ENCODE measurements around the gene ZNF394.

ZNF394 gene

DNA sequence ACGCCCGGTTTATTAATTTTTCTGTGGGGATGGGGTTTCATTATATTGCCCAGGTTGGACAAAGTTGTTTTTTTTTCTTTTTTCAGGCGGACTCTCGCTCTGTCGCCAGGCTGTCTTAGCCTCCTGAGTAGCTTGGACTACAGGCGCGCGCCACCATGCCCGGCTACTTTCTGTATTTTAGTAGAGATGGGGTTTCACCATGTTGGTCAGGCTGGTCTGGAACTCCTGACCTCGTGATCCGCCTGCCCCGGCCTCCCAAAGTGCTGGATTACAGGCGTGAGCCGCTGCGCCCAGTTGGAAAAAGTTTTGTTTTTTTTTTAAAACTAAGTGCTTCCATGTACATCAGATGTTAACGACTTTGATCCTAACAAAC lies 542 bp upstream of the ZNF394 start:
- no peak for DNase-seq
- H3K27me3 ChIP-seq (ENCODE audit: insufficient read depth, low read depth, severe bottlenecking), result no peaks in the 10 kb centered on the region
- no peak for TF ChIP-seq CTCF (IDR thresholded peaks at IDR 0.05; ENCODE audit: low read depth, low read length)
- H3K27ac ChIP-seq, result peak overlapping the region; percentile 83
- H3K36me3 ChIP-seq, result peaks cover 39% of the 10 kb centered on the region
- no peaks in the 10 kb centered on the region for H3K9me3 ChIP-seq (ENCODE audit: severe bottlenecking)
- peak overlapping the region; percentile 76 for H3K4me3 ChIP-seq (ENCODE audit: low read depth, low read length)

GRCh38 chr7:99499371-99499720 lies 735 bp downstream of the ZNF394 start:
- no peak for DNase-seq

GRCh38 chr7:99498546-99498944 lies 1.5 kb downstream of the ZNF394 start:
- Histone ChIP-seq H3K4me3 (ENCODE audit: low read depth, low read length) (no peak overlapping the region), H3K36me3 (peaks cover 55% of the 10 kb centered on the region), H3K27ac (no peak overlapping the region), H3K27me3 (ENCODE audit: insufficient read depth, low read depth, severe bottlenecking) (no peaks in the 10 kb centered on the region), H3K9me3 (ENCODE audit: severe bottlenecking) (peaks cover 5% of the 10 kb centered on the region)
- no peak for TF ChIP-seq CTCF (IDR thresholded peaks at IDR 0.05; ENCODE audit: low read depth, low read length)
- no peak for DNase-seq

More at GRCh38 chr7:99499371-99499720, 735 bp downstream of the ZNF394 start:
- TF ChIP-seq CTCF (IDR thresholded peaks at IDR 0.05; ENCODE audit: low read depth, low read length), result no peak
- peaks cover 47% of the 10 kb centered on the region for H3K36me3 ChIP-seq
- H3K27me3 ChIP-seq (ENCODE audit: insufficient read depth, low read depth, severe bottlenecking), result no peaks in the 10 kb centered on the region
- peaks cover 2% of the 10 kb centered on the region for H3K9me3 ChIP-seq (ENCODE audit: severe bottlenecking)
- peak overlapping the region; percentile 76 for H3K4me3 ChIP-seq (ENCODE audit: low read depth, low read length)
- peak overlapping the region; percentile 83 for H3K27ac ChIP-seq

GRCh38 chr7:99497766-99498545 lies 2.1 kb downstream of the ZNF394 start:
- peaks cover 5% of the 10 kb centered on the region for H3K9me3 ChIP-seq (ENCODE audit: severe bottlenecking)
- H3K27me3 ChIP-seq (ENCODE audit: insufficient read depth, low read depth, severe bottlenecking), result no peaks in the 10 kb centered on the region
- no peak for DNase-seq
- H3K36me3 ChIP-seq, result peaks cover 61% of the 10 kb centered on the region
- no peak overlapping the region for H3K4me3 ChIP-seq (ENCODE audit: low read depth, low read length)
- no peak overlapping the region for H3K27ac ChIP-seq
- no peak for TF ChIP-seq CTCF (IDR thresholded peaks at IDR 0.05; ENCODE audit: low read depth, low read length)

GRCh38 chr7:99493823-99494222 lies 6.3 kb downstream of the ZNF394 start:
- H3K36me3 ChIP-seq, result peaks cover 55% of the 10 kb centered on the region
- no peak for TF ChIP-seq CTCF (IDR thresholded peaks at IDR 0.05; ENCODE audit: low read depth, low read length)
- H3K27me3 ChIP-seq (ENCODE audit: insufficient read depth, low read depth, severe bottlenecking), result no peaks in the 10 kb centered on the region
- no peak overlapping the region for H3K27ac ChIP-seq
- DNase-seq, result no peak
- peaks cover 5% of the 10 kb centered on the region for H3K9me3 ChIP-seq (ENCODE audit: severe bottlenecking)
- H3K4me3 ChIP-seq (ENCODE audit: low read depth, low read length), result no peak overlapping the region

GRCh38 chr7:99490878-99491277 lies 9.2 kb downstream of the ZNF394 start:
- no peak for DNase-seq
- Histone ChIP-seq H3K36me3 (peaks cover 36% of the 10 kb centered on the region), H3K27me3 (ENCODE audit: insufficient read depth, low read depth, severe bottlenecking) (no peaks in the 10 kb centered on the region), H3K9me3 (ENCODE audit: severe bottlenecking) (peaks cover 5% of the 10 kb centered on the region), H3K4me3 (ENCODE audit: low read depth, low read length) (no peak overlapping the region), H3K27ac (no peak overlapping the region)
- no peak for TF ChIP-seq CTCF (IDR thresholded peaks at IDR 0.05; ENCODE audit: low read depth, low read length)

All from WERI-Rb-1 (cell line).